HG02852 (cell line): ENCODE results near the gene MGAT5.
A peak's percentile ranks its signal among the peaks of the same experiment; 100 is the strongest.

Experiments used
- ATAC-seq: cut with Tn5 transposase; IDR thresholded peaks from one replicate; pipeline ENCODE4 v1.9.1; 2021; ENCODE audit warnings: mild to moderate bottlenecking, moderate library complexity; ENCODE audit not compliant: unreplicated experiment

The MGAT5 gene, protein sequence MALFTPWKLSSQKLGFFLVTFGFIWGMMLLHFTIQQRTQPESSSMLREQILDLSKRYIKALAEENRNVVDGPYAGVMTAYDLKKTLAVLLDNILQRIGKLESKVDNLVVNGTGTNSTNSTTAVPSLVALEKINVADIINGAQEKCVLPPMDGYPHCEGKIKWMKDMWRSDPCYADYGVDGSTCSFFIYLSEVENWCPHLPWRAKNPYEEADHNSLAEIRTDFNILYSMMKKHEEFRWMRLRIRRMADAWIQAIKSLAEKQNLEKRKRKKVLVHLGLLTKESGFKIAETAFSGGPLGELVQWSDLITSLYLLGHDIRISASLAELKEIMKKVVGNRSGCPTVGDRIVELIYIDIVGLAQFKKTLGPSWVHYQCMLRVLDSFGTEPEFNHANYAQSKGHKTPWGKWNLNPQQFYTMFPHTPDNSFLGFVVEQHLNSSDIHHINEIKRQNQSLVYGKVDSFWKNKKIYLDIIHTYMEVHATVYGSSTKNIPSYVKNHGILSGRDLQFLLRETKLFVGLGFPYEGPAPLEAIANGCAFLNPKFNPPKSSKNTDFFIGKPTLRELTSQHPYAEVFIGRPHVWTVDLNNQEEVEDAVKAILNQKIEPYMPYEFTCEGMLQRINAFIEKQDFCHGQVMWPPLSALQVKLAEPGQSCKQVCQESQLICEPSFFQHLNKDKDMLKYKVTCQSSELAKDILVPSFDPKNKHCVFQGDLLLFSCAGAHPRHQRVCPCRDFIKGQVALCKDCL

DNA sequence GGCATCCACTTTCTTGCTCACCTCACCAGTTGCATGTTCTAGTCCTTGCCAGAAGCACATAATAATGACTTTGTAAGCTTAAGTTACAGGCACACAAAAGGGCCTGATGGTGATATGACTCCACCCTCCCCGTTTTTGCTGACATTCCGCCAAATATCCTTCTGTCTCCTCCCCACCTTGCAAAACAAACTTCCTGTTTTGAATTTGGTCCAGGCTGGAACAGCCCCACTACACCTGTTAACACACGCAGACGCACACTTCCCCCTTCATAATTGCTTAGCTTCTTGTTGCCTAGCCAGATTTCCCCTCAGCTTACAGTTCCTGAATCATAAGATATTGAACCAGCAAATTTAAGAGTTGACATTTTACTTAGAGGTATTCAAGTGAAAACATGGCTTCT, at the start of gene MGAT5:
MGAT5 (plus strand) TSS at position 269 of the 400 bp plus-strand sequence. CDS start 332 bp downstream, outside the sequence.
- peak; percentile 16 for ATAC-seq

DNA sequence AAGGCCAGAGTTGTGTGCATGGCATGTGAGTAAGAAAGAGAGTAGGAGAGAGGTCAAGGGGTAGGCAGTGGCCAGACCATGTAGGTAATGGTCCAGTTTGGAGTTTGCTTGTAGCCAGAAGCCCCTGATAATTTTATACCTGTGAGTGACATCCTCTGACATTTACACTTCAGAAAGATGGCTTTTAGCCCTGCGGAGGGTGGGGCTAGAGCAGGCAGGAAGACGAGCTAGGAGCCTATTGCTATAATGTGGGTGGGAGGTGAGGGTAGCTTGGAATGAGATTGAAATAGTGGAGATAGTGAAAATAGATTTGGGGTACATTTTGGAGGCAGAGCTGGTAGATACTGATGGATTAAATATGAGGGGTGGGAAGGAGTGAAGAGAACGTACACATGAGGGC, 48.8 kb upstream of the MGAT5 start:
- ATAC-seq, result no peak

- peak; percentile 69 for ATAC-seq
Measured at GRCh38 chr2:134206031-134206430, 47.8 kb upstream of the MGAT5 start.

- ATAC-seq, result no peak
Measured at GRCh38 chr2:134206573-134206972, 47.3 kb upstream of the MGAT5 start.

DNA sequence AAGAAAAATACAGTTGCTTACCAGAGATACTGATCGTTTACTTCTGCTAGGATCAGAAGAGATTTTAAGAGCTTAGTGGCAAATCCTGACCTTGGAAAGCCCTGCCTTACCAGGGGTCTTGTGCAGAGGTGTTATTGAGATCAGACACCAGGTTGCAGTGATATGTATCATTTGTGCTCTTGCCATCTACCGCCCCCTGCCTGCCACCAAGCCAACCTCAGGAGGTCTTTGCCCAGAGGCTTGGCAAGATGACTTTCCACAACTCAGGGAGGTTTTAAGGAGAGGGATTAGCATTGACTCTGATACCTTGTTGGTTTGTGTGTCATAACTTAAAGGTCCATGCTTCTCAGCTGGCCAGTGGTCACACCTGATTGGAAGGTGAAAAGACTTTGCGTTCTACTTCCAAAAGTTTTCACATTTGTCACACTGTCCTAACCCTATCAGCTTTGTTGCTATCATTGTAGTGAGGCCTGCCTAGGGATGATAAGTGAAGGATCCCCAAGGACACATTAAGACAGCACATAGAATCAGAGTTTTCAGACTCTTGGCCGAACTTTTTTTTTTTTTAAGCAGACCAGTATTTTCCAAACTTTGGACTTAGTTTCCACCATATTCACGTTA, 46.2 kb upstream of the MGAT5 start:
- ATAC-seq, result peak; percentile 60

- ATAC-seq, result no peak
Measured at GRCh38 chr2:134208825-134209224, 45.0 kb upstream of the MGAT5 start.

DNA sequence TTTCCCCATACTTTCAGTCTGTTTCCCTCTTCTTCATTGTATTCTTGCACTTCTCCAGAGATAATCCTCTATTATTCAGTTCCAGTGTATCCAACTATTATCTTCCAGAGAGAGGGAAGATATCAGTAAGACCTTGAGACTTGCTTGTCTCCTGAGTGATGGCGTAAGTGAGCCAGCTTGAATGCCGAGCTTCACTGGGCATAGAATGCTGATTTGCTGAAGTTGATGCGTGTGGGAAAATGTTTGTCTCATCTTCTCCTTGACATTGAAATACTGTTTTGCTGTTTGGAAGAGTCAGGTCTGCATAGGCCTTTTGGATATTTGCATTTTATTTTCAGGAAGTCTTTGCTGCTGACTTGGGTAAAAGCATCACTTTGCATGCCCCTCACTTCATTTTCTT, 41.1 kb upstream of the MGAT5 start:
- ATAC-seq, result no peak

DNA sequence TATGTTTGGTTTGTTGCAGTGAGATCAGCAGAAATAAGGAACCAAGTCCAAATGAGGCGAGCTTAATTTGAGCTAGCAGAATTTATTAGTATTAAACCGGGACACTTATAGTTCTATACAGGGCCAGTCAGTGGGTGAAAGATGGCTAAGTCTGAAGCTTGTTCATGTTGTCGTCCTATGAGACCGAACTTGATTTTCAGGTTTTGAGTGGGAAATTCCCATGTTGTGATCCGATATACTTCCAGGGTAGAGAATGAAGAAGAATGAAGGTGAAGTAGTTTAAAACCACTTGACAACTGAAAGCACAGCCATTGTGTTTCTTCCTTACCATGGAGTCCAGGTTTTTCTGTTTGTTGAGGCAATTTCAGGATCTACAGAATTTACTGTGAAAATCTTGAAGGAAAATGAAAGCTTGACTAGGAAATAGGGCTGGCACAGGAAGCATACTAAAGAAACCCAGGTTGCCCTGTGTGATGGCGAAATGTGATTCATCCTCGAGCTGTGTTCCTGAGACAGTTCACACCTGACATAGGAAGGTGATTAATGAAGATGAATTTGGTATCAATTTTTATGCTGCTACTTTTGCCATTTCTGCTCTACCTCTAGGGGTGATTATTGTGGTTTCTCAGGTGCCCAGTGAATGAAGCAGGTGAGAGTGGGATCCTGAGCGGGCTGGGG, 37.6 kb upstream of the MGAT5 start:
- no peak for ATAC-seq

- no peak for ATAC-seq
Measured at GRCh38 chr2:134217351-134217750, 36.5 kb upstream of the MGAT5 start.

DNA sequence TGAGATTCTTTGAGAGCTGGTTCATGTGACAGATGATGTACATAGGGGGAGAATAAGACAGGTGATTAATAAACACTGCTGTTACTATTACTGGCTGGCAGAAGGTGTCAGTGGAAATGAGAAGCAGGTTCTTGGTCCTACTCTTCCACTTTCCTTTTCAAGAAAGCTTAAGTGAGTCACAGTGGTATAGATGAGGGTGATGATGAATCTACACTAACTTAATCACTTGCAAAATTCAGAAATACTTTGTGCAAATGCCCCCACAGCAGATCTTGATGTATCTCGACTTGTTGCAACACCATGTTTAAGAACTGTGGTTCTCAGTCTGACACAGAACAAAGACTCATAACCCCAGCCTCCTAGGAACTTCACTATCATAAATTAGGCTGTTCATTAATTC, 35.9 kb upstream of the MGAT5 start:
- peak; percentile 74 for ATAC-seq

DNA sequence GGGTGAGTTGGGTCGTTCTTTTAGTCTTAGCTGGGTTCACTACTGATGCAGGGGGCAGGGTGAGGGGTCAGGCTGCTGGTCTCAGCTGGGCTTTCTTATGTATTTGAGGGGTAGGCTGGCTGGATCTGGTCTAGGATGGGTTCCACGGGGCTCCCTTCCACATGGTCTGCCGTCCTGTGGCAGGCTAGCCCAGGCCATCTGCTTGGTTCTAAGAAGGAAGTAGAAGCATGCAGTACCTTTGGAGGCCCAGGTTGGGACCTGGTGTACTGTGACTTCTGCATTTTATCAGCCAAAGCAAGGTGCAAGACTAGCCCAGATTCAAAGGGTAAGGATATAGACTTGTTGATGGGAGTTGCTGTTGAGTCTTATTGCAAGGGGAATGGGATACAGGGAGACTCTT, 35.5 kb upstream of the MGAT5 start:
- ATAC-seq, result peak; percentile 30

GRCh38 chr2:134218930-134219658, 34.8 kb upstream of the MGAT5 start:
- peak; percentile 67 for ATAC-seq

- no peak for ATAC-seq
Measured at GRCh38 chr2:134220344-134220974, 33.4 kb upstream of the MGAT5 start.

DNA sequence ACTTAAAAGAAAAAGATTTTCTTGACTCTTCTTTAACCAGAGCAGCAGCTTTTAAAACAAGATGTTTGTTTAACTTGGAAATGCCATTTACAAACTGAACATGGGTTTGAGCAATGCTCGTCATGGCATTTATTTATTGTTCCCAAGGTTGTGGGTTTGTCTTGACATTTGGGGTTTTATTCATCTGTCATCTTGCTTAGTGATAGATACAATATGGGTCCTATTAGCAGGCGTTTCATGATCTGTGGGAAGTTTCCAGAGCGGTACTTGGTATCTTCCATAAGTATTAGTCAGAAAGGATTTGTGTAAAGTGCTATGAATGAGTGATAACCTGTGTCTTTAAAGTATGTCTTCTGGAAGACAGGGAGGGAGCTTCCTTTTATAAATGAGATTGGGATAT, 29.9 kb upstream of the MGAT5 start:
- ATAC-seq, result no peak

GRCh38 chr2:134225173-134225572, 28.7 kb upstream of the MGAT5 start:
- ATAC-seq, result no peak

GRCh38 chr2:134225841-134226240, 28.0 kb upstream of the MGAT5 start:
- no peak for ATAC-seq

DNA sequence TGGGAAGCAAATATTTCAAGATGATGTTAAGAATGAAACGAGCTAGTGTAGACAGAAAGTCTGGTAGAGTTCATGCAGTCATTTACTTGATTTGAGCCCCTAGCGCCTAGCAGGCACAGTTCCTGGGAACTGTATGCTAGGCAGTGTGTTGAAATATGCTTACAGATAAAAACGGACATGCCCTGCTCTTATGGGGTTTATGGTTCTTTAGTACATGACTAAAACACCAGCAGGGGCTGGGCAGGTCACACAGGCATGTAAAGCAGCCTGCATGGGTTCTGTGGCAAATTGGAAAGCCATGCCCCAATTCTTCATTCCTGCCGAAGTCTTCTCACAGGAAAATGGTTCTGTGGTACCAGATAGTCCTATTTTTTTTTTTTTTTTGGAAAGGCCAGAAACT, 27.3 kb upstream of the MGAT5 start:
- ATAC-seq, result no peak

- ATAC-seq, result no peak
Measured at GRCh38 chr2:134227666-134228065, 26.2 kb upstream of the MGAT5 start.

DNA sequence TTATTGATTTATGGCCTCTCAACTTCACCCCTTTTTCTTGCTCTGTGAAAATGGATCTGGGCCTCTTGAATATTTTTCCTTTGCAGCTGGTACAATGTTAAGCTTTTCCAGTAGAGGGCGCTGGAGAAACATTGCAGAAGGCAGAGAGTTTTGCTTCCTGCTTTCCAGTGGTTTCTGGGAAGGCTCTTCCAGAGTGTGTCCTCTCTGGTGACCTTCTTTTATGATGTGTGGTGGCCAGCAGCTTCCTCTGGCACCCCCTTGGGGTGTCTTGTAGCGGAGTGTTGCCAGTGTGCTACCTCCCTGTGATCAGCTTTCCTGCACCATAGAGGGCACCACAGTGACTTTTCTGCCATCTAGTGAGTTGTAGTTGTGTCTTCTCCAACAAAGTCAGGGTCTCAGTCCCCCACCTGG, 25.4 kb upstream of the MGAT5 start:
- no peak for ATAC-seq

DNA sequence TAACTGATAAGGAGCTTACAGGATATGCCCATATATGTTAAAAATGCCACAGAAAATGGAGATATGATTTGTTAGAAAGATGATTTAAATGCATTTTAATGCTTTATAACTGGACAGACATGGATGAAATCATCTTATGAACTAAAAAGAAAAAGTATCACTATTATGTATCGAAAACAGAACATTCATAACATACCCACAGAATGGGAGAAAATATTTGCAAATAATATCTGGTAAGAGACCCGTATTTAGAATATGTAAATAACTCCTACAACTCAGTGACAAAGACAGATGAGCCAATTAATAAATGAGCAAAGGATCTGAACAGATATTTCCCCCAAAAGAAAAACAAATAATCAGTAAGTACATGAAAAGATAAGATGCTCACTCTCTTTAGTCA, 24.3 kb upstream of the MGAT5 start:
- no peak for ATAC-seq
